NCI-H460 (cell line): ENCODE measurements around the gene ALDH1A2. TPM values are rescaled to one million over a fixed set of nuclear protein-coding genes. Genes with fewer than 3 reads are reported as not detected.
A peak's percentile ranks its signal among the peaks of the same experiment; 100 is the strongest.
"Not testable (repeated sequence)": the region's sequence is repeated elsewhere in the genome, so short reads cannot be mapped to it uniquely, and the experiment has no call there.

Experiments used
- DNase-seq: peaks from one replicate; pipeline ENCODE4 v3.0.0-alpha.2; 2016; ENCODE audit warnings: low read depth; ENCODE audit errors: extremely low read depth
- total RNA-seq: library from RNA; depleted of rRNA; stranded (reverse); fragments of >200 nt; shearing (Covaris generic); gene quantifications from 2 replicates; pipeline ENCODE4 v1.2.3, GENCODE V29; 2014

Gene ALDH1A2
- total RNA-seq, 1 experiment from 2014 or later = not detected

DNA sequence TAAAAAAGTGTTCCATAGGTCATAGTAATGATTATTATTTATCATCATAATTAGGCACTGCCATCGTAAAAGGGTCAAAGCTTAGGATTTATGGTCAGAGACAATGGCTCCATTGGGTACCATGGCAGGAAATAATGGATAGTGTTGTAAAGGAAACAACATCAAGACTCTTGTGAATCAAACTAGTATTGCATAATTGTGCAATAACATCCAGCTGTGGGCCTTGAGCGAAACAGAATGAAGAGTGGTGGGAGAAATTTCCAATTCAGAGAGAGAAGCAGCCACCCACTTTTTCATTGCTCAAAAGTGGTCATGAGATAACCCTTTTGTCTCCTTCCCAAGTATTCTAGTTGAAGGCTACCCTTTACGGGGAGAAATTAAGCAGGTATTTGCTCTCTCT lies 61.7 kb downstream of the ALDH1A2 start:
- DNase-seq = no peak

DNA sequence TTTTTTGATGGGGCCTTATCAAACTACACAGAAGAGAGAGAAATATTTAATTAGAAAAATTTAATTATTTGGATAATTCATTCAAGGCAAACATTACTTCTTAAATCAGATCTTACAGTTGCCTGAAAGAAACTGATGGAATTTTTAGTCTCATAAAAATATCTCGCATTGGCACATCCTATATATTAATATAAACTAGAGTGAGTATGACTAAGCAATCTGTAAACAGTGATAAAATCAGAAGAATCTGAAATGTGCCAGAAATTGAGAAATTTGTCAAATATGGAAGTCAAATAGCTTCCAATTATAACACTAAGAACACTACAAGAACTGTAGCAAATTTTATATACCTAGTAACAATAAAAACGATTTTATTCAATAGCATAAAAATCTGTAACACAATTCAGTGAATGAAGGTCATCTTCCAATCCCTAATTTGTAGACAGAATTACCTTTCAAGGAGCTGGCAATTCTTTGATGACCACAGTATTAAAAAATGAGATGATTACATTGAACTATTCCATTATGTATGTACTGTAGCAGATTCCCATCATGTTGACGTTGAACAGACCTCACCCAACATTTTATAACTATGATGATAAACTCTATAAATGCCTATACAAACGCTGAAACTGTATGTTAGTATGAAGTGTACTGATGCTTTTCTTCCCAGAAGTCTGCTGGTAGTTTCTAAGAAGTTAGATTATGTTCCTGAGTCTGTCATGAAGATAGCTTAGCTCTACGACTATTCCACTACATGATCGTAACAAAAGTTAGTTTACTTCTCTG lies 63.0 kb downstream of the ALDH1A2 start:
- DNase-seq = no peak

DNA sequence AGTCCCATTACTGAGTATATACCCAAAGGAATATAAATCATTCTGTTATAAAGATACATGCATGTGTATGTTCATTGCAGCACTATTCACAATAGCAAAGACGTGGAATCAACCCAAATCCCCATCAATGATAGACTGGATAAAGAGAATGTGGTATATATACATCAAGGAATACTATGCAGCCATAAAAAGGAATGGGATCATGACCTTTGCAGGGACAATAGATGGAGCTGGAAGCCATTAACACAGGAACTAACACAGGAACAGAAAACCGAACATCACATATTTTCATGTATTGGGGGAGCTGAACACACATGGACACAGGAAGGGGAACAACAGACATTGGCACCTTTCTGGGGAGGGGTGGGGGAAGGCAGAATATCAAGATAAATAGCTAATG lies 65.8 kb downstream of the ALDH1A2 start:
- not testable (repeated sequence) for DNase-seq

DNA sequence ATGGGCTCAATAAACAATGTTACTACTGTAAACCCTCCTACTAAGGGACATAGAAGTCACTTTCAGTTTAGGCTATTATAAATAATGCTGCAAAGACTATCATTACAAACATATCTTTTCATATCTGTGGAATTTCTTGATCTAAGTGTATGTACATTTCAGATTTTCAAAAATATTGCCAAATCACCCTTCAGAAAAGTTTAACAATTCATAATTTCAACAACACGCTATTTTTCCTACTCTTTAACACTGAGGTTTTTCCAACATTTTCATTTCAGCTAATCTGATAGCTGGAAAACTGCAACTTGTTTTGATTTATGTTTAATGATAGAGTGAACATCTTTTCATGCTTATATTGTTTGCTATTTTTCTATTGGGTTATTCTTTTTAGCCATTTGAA lies 69.0 kb downstream of the ALDH1A2 start:
- DNase-seq = no peak

DNA sequence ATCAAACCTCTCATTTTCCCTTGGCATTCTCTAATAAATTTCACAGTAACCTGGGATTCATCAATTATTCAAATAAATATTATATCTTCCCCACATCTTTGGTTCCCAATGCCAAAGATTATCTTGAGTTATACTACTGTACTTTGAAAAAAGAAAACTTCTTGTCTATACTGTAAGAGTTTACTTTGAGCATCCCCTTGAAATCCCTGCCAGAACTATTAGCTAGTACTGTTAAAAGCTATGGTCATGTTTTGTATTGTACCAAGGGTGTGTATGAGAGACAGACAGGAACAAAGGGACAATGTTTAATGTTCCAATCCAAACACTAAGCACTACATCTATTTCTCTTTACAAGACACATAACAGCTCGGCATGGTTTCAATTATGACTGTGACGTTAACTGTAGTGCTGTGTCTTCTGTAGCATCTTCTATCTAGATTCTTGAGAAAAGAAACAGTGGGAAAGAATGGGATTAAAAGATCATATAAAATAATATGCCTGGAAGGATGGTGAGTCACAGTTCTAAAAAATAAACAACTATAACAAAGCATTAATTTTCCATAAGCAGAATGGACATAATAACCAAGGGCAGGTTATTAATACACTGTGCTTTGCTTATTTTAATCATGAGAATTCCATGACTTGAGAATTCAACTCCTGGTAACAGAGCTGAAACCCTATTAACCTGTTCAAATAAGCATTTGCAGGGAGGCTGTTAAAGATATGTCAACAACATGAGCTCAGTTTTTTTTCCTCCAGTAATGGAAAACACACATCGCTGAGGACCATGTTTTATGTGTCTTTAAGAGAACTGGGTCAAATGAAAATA lies 71.1 kb downstream of the ALDH1A2 start:
- DNase-seq = no peak

DNA sequence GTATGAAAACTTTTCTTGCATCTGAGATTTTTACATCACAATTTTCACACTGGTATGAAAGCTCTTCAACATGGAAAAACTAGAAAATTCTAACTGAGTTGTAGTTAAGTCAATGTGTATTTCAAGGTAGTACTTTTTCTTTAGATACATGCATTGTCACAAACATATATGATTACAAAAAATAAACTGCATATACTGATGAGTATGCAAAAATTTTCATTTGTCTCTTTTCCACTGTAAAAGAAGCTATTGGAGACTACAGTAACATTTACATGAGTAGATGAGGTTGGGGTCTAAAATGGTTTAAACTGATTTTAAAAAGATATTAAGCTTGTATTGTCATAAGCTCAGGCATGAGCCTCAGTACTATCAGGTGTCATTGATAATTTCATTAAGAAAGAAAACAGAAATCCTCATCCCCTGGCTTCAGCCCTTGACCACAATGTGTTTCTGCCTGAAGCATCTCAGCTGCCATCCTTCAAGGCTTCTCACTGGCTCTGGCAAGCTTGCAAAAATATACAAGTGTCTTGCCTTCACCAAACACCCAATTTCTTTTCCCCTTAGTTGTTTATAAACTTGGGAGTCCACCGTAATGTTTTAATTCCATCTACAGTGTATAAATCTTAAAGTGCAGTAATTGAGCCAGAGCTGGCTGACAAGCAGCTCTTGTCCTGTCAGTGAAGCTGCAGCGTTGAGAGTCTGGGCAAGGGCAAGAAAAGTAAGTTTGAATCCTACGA lies 71.9 kb downstream of the ALDH1A2 start:
- no peak for DNase-seq

DNA sequence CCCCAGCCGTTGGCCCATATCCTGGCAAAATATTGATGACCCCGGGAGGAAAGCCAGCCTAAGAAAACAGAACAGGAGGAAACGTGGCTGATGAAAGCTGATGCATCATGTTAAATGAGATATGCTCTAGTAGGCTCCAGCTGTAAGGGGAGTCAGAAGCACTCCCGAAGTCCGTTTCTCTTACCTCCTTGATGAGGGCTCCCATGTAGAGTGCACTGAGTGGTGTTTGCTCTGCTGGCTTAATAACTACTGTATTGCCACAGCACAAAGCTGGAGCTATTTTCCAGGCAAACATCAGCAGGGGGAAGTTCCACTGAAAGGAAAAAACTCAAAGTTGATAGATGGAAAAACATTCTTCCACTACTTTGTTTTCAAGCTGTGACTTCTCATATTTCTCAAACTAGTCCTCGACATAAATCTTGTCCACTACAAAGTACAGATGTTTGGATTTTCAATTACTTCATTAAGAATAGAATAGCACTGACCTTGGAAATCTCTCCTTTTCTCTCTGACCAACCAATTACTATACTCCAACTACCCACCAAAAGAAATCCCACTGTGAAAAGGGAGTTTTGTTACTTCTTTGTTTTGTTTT lies 72.7 kb downstream of the ALDH1A2 start:
- DNase-seq = no peak

DNA sequence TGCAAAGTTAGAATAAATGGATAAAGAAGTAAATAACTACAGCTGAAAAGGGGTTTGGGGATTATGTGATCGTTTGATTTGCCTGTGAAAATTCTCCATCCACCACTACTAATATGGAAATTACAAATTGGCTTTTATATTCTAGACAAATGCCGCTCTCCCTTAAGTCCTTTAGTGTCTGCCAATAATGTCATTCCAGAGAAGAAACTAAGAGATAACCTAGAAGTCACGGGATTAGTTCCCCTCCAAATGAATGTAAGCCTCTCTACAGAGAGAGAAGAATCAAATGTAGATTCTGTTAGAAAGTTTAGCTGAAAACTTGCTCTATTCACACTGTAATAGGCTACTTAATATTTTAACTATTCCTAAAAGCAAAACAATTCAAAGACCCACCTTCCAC lies 92.0 kb downstream of the ALDH1A2 start:
- DNase-seq = no peak

DNA sequence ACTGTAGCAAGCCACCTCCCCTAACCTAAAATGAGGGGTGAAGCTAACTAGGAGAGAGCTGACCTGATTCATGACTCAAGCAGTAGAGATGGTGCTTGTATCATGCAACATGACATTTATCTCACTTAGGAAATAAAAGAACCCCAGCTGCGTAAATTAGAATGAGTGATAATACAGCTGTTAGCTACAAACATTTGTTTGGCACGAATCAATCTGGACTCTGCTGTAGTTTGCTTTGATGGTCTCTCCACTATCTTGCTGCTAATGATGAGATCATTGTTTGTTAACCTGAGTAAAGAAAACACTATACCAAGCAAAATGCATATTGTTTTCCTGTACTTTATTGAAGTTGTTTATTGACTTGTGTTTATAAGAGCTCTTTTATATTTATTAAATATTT lies 92.6 kb downstream of the ALDH1A2 start:
- DNase-seq = no peak

DNA sequence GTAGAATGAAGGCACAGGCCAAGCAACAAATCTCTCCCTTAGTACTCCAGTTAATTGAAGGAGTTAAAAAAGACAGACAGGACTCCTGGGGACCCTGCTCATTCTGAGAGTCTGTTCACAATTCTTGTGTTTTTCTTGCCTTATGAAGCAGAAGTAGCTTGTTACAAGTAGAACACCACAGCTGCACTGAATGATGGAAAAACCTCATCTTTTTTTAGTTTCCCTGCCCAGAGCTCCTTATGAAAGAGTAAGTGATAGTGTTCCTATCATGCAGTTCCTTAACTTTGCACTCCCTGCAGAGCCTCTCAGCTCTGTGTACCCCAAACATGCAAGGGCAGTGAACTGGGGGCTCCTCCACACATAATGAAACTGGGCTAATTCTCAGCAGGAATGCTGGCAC lies 95.5 kb downstream of the ALDH1A2 start:
- no peak for DNase-seq

DNA sequence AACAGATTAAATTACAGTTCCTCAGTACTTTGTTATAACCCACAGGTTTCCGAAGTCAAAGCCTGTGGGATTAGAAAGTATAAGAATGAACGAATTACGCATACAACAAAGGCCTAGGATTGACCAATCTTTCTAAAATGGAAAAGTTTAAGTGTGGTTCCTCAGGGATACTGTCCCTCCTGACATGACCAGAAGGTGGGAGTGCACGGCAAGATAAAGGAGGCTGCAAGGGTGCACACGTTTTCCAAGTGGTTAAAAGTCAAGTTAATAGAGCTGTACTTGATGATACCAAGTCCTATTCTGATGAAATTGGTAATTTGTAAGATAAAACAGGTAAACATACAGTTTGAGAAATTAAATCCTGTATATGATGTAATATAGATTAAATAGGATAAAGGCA lies 96.2 kb downstream of the ALDH1A2 start:
- no peak for DNase-seq

DNA sequence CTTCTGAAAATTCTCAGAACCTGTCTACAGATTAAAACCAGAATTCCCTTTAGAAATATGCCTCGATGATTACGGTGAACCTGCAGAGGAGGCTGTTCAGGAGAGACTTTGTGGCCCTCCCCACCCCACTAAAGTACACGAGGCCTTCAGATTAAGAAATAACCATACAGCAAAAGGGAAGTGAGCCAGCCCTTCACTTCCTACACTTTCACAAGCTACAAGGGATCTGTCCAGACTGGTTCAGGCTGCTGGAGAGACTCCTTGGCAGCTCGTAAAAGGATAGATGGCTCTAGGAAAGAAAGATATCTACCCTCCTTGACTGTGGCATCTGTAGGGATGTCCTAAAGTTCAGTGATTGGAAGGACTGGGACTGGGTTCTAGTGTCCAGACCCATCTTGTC lies 102.6 kb downstream of the ALDH1A2 start:
- DNase-seq = no peak

DNA sequence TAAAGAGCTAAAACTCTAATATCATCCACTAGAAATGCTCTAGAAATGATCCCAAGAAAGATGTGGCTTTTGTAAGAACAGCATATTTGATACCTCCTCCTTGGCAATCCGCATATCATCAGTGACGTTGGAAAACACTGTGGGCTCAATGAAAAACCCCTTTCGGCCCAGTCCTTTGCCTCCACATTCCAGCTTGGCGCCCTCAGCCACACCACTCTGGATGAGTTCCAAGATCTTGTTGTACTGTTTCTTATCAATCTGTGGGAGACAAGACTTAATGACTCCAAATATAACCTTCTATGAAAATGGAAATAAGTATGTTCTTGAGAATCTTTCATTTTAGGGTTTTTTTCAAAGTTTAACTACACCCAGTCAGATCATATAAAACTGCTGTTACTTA lies 103.6 kb downstream of the ALDH1A2 start:
- no peak for DNase-seq

DNA sequence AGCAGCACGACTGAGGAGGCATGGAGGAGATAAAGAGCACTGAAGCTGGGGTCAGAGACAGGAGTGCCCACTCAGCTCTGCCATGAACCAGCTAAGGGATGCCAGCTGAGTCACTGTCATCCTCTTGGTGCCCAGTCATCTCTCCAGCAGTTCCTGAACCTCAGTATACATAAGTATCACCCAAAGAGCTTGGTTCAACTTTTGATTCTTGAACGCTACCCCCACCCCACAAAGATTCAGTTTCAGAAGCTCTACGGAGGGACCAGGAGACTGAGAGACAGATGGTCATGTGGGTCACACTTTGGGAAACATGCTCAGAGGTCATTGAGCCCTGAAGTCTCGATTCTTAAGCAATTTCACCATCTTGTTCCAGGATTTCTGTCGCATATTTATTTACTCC lies 108.4 kb downstream of the ALDH1A2 start:
- DNase-seq = no peak

DNA sequence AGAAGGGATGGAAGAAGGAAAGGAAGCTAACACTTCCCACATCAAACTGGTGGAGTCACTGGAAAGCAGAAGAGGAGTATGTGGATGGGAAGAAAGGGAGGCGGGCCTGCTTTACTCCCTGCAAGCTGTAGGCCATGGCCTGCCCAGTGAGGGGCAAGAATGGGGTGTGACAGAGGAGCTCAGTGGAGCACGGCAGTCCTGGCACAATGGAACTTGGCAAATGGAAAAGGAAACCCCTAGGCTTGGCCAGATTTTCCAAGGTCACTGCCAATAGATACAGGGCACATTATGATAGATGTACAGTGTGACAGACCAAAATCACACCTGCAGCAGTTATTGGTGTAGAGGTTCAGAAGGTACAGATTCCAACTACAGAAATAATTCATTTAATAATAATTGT lies 111.6 kb downstream of the ALDH1A2 start:
- DNase-seq = no peak

DNA sequence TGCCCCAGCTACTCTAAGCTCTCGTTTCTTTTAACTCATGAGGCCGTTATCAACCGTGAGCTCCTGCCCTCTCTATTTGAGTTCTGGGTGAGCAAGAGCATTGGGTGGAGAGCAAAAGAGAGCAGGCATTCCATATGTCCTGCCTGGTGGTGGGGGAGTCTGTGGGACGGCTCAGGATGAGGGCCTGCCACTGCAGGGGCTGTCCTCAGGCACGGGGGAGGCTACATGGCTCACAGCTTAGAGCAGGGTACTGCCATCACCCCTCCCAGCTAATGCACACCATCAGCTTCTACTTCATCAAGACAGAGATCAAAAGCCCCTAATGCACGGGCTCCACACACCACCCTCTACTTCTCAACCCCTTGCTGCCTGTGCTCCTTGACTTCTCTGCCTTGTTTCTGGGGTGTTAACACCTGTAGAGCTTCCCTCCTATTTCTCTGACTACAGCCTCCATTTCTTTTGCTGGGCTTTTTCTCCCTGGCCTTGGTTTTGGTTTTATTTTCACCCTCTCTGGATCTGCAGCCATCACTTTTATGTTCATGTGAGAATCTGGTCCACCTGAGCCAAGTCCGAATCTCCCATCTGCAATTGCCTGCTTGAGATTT lies 114.1 kb downstream of the ALDH1A2 start:
- DNase-seq = no peak

DNA sequence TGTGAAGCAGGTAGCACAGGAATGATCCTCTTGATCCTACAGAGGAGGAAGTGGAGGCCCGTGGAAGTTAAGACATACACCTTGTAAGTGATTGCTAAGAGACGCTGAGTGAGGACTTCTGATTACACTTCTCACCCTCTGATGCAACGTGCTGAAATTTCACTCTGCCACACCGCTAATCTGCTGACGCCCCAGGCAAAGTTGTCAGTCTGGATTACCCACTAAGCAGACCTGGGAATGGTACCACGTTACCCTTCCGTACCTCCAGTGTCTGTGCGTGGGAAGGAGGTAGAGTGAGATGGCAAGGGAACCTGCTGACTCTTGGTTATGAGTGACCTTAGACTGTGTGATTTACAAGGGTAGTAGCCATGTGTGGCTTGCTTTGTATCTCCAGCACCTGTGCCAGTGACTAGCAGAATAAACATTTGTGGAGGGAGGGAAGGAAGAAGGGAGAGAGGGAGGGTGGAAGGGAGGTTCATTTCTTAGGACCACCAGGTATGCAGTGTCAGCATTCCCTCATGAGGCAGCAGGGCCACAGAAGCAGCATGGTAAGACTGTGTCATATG lies 115.0 kb downstream of the ALDH1A2 start:
- DNase-seq = peak; percentile 54

DNA sequence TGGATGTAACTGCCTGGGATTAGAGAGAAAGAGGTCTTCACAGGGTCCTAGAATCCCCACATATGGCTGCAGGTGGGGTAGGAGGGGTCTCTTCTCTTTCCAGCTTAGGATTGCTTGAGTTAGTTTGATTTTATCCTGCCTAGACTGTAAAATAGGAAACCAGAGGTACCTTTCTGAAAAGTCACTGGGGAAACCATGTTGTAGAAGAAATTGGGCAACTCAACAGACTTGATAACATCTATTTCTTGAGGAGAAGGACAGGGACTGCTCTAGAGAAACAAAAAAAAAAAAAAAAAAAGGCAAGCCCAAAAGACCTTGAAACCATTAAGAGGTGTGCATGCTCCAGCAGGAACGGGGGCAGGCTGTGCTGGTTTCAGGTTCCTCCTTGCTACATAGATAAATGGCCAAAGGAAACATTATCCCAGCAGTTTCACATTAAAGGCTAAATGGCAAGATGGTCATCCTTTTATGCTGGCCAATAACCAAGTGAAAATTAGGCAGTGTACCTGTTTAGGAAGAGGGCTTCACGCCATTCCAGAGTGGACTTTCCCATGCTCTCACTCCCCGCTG lies 116.1 kb downstream of the ALDH1A2 start:
- no peak for DNase-seq

DNA sequence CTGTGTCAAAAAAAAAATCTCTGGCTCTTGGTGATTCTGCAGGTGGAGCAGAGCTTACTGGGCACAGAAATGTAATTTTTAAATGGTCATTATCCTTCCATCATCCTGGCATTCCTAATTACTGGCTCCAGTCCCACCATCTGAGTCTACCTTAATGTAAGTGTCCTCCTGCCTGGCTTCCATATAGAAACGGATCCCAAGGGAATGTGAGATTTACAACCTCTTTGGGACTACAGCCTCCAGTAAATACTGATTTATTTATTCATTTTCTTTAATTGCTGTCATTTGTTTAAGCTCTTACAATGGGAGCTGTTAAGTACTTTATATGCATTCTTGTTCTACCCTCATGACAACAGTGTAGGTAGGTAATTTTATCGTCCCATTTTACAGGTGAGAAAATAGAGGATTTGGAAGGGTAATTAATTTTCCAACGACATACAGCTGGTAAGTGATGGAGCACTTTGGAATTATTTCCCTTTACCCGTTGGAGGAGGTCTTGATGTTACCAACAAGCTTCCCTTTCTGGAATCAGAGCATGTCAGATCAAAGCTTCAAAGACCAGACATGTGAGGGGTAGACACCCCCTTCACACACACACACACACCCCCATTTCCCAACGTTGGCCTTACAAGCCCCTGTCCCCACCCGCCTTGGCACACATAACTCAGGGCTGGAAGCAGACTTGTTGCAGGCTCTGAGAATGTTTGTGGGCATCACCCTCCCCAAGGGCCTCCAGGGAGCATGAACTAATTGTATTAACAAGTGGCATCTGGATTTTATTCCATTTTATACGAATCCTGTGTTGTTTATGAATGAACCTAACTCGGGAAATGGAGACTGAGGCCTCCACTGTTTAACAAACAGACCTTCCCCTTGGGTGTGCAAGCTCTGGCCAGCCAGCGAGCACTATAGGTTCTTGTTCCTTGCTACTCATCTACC lies 116.9 kb downstream of the ALDH1A2 start:
- no peak for DNase-seq
